ENCODE measurements around the gene CEND1. TPM values are rescaled to one million over a fixed set of nuclear protein-coding genes. Genes with fewer than 3 reads are reported as not detected.

The CEND1 gene
- total and polyA plus RNA-seq, 2 of the 13 experiments (the other 11 are each of a cell fraction or from before 2014, with no cell fraction given), result not detected

DNA sequence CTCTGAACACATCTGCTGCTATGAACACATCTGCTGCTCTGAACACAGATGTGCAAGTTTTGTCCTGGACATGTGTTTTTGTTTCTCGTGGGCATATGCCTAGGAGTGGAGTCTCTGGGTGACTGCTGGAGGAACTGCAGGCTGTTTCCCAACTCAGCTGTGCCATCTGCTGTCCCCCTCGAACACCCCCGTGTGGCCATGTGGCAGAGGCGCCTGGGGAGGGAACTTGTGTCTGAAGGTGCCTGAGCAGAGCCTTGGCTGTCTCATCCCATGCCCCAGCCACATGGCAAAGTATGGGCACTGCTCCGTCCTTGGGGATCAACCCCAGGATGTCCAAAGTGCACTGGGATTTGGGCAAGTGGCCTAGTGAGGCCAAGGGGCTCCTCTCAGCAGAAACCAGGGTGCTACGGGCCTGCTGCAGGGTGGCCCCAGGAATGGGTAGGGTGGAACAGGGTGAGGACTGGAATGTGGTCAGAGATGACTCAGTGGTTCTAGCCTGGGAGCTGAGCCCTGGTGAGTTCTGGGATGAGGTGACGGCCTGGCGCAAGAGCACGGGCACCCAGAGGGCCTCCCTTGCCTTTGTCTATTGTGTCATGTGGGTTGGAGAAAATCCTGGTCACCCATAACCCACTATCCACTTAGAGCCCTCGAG is 27.3 kb downstream of the CEND1 start:
- H3K36me3 ChIP-seq (replicated peaks in 1 of 2; ENCODE audit: control insufficient read depth in 1 of 2, insufficient read depth in 2 of 2, low read length in 2 of 2), result peaks cover 21 to 69% of the 10 kb centered on the region in 2 experiments
- no peaks in the 10 kb centered on the region for H3K9me3 ChIP-seq (ENCODE audit: low read length)
- FAIRE-seq (no peak), ATAC-seq (peak; percentile 32), DNase-seq (ENCODE audit: low spot score) (no peak)
- intact Hi-C loops (cut with micrococcal nuclease; ENCODE audit: unreplicated experiment), result loop anchor here (2.0 kb wide), 1 partner anchor 34 kb away; no protein-coding TSS in a partner anchor
- 85% methylated on average over 5 of the region's 10 CpGs for WGBS (ENCODE audit: low lambda C conversion rate)
- no peak overlapping the region for H3K27ac ChIP-seq (ENCODE audit: extremely low read length, insufficient read depth, low read length)
- CTCF ChIA-PET (ENCODE audit: low intra/inter-chr PET ratio, low total read pairs), result no interaction called here
- no peak overlapping the region for H3K4me3 ChIP-seq (replicated peaks in 1 of 3; ENCODE audit: insufficient read depth in 1 of 3, low read depth in 2 of 3, low read length in 3 of 3)
- no peaks in the 10 kb centered on the region for H3K79me2 ChIP-seq (ENCODE audit: insufficient read depth, low read length)
- in situ Hi-C loops (cut with HindIII; ENCODE audit: extremely low pct_ligation_motif_present, low pct_unique_long_range_greater_than_20kb), result no loop called here
- peaks cover 9% of the 10 kb centered on the region; the same call in 1 of the 2 replicates for H4K20me1 ChIP-seq (ENCODE audit: insufficient read depth, low read length)
- POLR2A ChIA-PET, result no interaction called here
- no peaks in the 10 kb centered on the region for H3K27me3 ChIP-seq (ENCODE audit: control insufficient read depth in 1 of 2, insufficient read depth in 2 of 2, low read length in 2 of 2)
- H3K9ac ChIP-seq (ENCODE audit: insufficient read depth, low read depth, low read length), result no peak overlapping the region
- H2AFZ ChIP-seq (ENCODE audit: low read length), result no peak overlapping the region
- no peaks in the 10 kb centered on the region for H3K4me1 ChIP-seq (ENCODE audit: insufficient read depth, low read length)
- no TSS peak for BruUV-seq (replicated peaks)
- no peak overlapping the region for H3K4me2 ChIP-seq (ENCODE audit: low read depth, low read length)
- no peak for TF ChIP-seq PHF21A (CRISPR knock-in tag; IDR thresholded peaks at IDR 0.05)
- TF ChIP-seq, protein P1, sequence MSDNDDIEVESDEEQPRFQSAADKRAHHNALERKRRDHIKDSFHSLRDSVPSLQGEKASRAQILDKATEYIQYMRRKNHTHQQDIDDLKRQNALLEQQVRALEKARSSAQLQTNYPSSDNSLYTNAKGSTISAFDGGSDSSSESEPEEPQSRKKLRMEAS (IDR thresholded peaks at IDR 0.05), result peak; percentile 22; the same call in 1 of the 2 replicates
- TF ChIP-seq, protein P2, sequence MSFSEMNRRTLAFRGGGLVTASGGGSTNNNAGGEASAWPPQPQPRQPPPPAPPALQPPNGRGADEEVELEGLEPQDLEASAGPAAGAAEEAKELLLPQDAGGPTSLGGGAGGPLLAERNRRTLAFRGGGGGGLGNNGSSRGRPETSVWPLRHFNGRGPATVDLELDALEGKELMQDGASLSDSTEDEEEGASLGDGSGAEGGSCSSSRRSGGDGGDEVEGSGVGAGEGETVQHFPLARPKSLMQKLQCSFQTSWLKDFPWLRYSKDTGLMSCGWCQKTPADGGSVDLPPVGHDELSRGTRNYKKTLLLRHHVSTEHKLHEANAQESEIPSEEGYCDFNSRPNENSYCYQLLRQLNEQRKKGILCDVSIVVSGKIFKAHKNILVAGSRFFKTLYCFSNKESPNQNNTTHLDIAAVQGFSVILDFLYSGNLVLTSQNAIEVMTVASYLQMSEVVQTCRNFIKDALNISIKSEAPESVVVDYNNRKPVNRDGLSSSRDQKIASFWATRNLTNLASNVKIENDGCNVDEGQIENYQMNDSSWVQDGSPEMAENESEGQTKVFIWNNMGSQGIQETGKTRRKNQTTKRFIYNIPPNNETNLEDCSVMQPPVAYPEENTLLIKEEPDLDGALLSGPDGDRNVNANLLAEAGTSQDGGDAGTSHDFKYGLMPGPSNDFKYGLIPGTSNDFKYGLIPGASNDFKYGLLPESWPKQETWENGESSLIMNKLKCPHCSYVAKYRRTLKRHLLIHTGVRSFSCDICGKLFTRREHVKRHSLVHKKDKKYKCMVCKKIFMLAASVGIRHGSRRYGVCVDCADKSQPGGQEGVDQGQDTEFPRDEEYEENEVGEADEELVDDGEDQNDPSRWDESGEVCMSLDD (CRISPR knock-in tag; IDR thresholded peaks at IDR 0.05; ENCODE audit: borderline replicate concordance), result no peak
- TF ChIP-seq MYC (CRISPR knock-in tag; IDR thresholded peaks at IDR 0.05; ENCODE audit: borderline replicate concordance), result peak; percentile 16; the same call in 1 of the 2 replicates
- TF ChIP-seq AGO2 (optimal IDR thresholded peaks at IDR 0.05; ENCODE audit: low read depth, low read length), result peak; percentile 64
- no peak for TF ChIP-seq NFE2L1 (CRISPR knock-in tag; IDR thresholded peaks at IDR 0.05; ENCODE audit: borderline replicate concordance)
- peak; percentile 43; the same call in 1 of the 2 replicates for TF ChIP-seq NRL (CRISPR knock-in tag; IDR thresholded peaks at IDR 0.05; ENCODE audit: borderline replicate concordance)
- no peak for TF ChIP-seq HOXA9 (CRISPR knock-in tag; IDR thresholded peaks at IDR 0.05; ENCODE audit: borderline replicate concordance)
- TF ChIP-seq, protein P3, sequence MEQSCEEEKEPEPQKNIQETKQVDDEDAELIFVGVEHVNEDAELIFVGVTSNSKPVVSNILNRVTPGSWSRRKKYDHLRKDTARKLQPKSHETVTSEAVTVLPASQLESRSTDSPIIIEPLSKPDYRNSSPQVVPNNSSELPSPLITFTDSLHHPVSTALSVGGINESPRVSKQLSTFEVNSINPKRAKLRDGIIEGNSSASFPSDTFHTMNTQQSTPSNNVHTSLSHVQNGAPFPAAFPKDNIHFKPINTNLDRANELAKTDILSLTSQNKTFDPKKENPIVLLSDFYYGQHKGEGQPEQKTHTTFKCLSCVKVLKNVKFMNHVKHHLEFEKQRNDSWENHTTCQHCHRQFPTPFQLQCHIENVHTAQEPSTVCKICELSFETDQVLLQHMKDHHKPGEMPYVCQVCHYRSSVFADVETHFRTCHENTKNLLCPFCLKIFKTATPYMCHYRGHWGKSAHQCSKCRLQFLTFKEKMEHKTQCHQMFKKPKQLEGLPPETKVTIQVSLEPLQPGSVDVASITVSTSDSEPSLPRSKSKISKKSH (CRISPR knock-in tag; IDR thresholded peaks at IDR 0.05; ENCODE audit: borderline replicate concordance), result 0 out of 2 replicates have a peak, but pooled peaks have one; percentile 20
- TF ChIP-seq TBX2 (CRISPR knock-in tag; IDR thresholded peaks at IDR 0.05; ENCODE audit: borderline replicate concordance), result no peak

All from HepG2 (cell line).